HCT116 (cell line): Measurements from ENCODE around the gene HNF1B. TPM values are rescaled to one million over a fixed set of nuclear protein-coding genes. Genes with fewer than 3 reads are reported as not detected.

Experiments
- ATAC-seq: fragments of 200-7000 bp; cut with Tn5 transposase; 2 replicates; pipeline ENCODE4 v1.9.1; 2020; ENCODE audit warnings: mild to moderate bottlenecking, moderate library complexity
- BruUV-seq: library from RNA; stranded (reverse); fragments of 400-500 nt; replicated peaks from 2 replicates; lab custom pipeline; 2021; lab: Mats Ljungman, UMichigan
- CTCF ChIA-PET: fragments of 300-600 bp; sonication (Branson Sonifier 250); formaldehyde crosslinking; loops from one replicate; lab custom pipeline; 2021; ENCODE audit warnings: antibody characterized with exemption; lab: Charles Lee
- POLR2A ChIA-PET: fragments of 300-600, 350-600 bp; sonication (Branson Sonifier 250); formaldehyde crosslinking; loops from one replicate; lab custom pipeline; 2021; ENCODE audit warnings: antibody characterized with exemption; lab: Charles Lee
- RAD21 ChIA-PET, 2 experiments: fragments of 300-600 bp; sonication (Branson Sonifier 250); formaldehyde crosslinking; loops; one replicate each; lab custom pipeline; 2023; ENCODE audit warnings: low total read pairs in 2 of 2; ENCODE audit not compliant: uncharacterized antibody in 2 of 2, unreplicated experiment in 2 of 2, low non-redundant PET in 1 of 2; lab: Charles Lee
- DNase-seq: peaks from one replicate; pipeline ENCODE4 v3.0.0-alpha.2; 2010; ENCODE audit warnings: low read depth, low spot score
- H2AFZ ChIP-seq: fragments of 200-600 bp; shearing (Covaris generic), sonication (generic); 2 replicates; pipeline ENCODE4 v1.6.1; 2017; ENCODE audit warnings: low read depth, mixed run types, mixed read lengths, antibody characterized with exemption, low read length; ENCODE audit not compliant: poor library complexity, severe bottlenecking
- H3K27ac ChIP-seq: 2 replicates; pipeline ENCODE4 v1.5.1; 2012; ENCODE audit warnings: low read depth, low read length
- H3K27me3 ChIP-seq: fragments of 200-600 bp; sonication (generic); 2 replicates; pipeline ENCODE4 v1.6.1; 2016; ENCODE audit warnings: mixed run types, low read length, mixed read lengths; ENCODE audit not compliant: insufficient read depth
- H3K36me3 ChIP-seq, 2 experiments: fragments of 200-500 bp in 1 of 2; fragments of 200-600 bp in 1 of 2; sonication (Bioruptor generic) in 1 of 2; sonication (generic) in 1 of 2; 2 replicates each; pipeline versions ENCODE4 v1.5.1 to v1.6.1; 2014 to 2016; ENCODE audit warnings: low read length in 2 of 2, inconsistent platforms in 1 of 2, mixed read lengths in 1 of 2, mixed run types in 1 of 2; ENCODE audit not compliant: insufficient read depth in 2 of 2, control insufficient read depth in 1 of 2
- H3K4me1 ChIP-seq, 2 experiments: fragments of 200-600 bp in 1 of 2; sonication (generic) in 1 of 2; 2 replicates each; pipeline versions ENCODE4 v1.5.1 to v1.6.1; 2012 to 2017; ENCODE audit warnings: low read length in 2 of 2, inconsistent platforms in 1 of 2, mild to moderate bottlenecking in 1 of 2, mixed read lengths in 1 of 2, mixed run types in 1 of 2, moderate library complexity in 1 of 2; ENCODE audit not compliant: insufficient read depth in 2 of 2, control insufficient read depth in 1 of 2
- H3K4me2 ChIP-seq: fragments of 200-600 bp; sonication (generic); 2 replicates; pipeline ENCODE4 v1.6.1; 2017; ENCODE audit warnings: mixed run types, low read length, mixed read lengths
- H3K4me3 ChIP-seq, 2 experiments: fragments of 200-600 bp in 1 of 2; sonication (generic) in 1 of 2; replicated peaks in 1 of 2; 2 replicates each; pipeline ENCODE4 v1.5.1; 2011 to 2016; ENCODE audit warnings: low read length in 2 of 2, control low read depth in 1 of 2, low read depth in 1 of 2, mild to moderate bottlenecking in 1 of 2, mixed read lengths in 1 of 2, mixed run types in 1 of 2
- H3K79me2 ChIP-seq: fragments of 200-600 bp; sonication (generic); 2 replicates; pipeline ENCODE4 v1.6.1; 2017; ENCODE audit warnings: mild to moderate bottlenecking, mixed run types, low read length, moderate library complexity, mixed read lengths; ENCODE audit not compliant: insufficient read depth
- H3K9ac ChIP-seq: fragments of 200-600 bp; sonication (generic); 2 replicates; pipeline ENCODE4 v1.6.1; 2016; ENCODE audit warnings: low read length, mixed read lengths
- H3K9me2 ChIP-seq: fragments of 200-600 bp; sonication (generic), shearing (Covaris generic); 2 replicates; pipeline ENCODE4 v1.6.1; 2017; ENCODE audit warnings: mixed run types, mild to moderate bottlenecking, moderate library complexity; ENCODE audit not compliant: insufficient read depth
- H3K9me3 ChIP-seq, 2 experiments: fragments of 200-500 bp in 1 of 2; fragments of 200-600 bp in 1 of 2; sonication (Bioruptor generic) in 1 of 2; sonication (generic) in 1 of 2; 2 replicates each; pipeline ENCODE4 v1.6.1; 2014 to 2017; ENCODE audit warnings: low read length in 2 of 2, mixed read lengths in 2 of 2, inconsistent platforms in 1 of 2, low read depth in 1 of 2, mild to moderate bottlenecking in 1 of 2, mixed run types in 1 of 2, moderate library complexity in 1 of 2; ENCODE audit not compliant: control insufficient read depth in 1 of 2, insufficient read depth in 1 of 2
- H4K20me1 ChIP-seq: fragments of 200-600 bp; sonication (generic), shearing (Covaris generic); 2 replicates; pipeline ENCODE4 v1.6.1; 2017; ENCODE audit warnings: mixed run types, mild to moderate bottlenecking, moderate library complexity; ENCODE audit not compliant: insufficient read depth
- CBX3 ChIP-seq: IDR thresholded peaks from 2 replicates; pipeline ENCODE4 v1.6.1; 2012; ENCODE audit warnings: low read depth
- CEBPB ChIP-seq: IDR thresholded peaks from 2 replicates; pipeline ENCODE4 v1.6.1; 2012; ENCODE audit warnings: low read depth
- EZH2 ChIP-seq: fragments of 200-600 bp; sonication (generic); IDR thresholded peaks from 2 replicates; pipeline ENCODE4 v1.6.1; 2017; ENCODE audit warnings: antibody characterized with exemption, mixed run types
- EZH2phosphoT487 ChIP-seq: fragments of 200-600 bp; IDR thresholded peaks from 2 replicates; pipeline ENCODE4 v1.6.1; 2018; ENCODE audit warnings: antibody characterized with exemption, borderline replicate concordance
- JUND ChIP-seq: IDR thresholded peaks from 2 replicates; pipeline ENCODE4 v1.6.1; 2012
- RAD21 ChIP-seq: IDR thresholded peaks from 2 replicates; pipeline ENCODE4 v1.6.1; 2012; ENCODE audit warnings: low read depth, mild to moderate bottlenecking
- SIN3A ChIP-seq: IDR thresholded peaks from 2 replicates; pipeline ENCODE4 v1.6.1; 2012; ENCODE audit warnings: low read depth
- SP1 ChIP-seq: IDR thresholded peaks from 2 replicates; pipeline ENCODE4 v1.6.1; 2012; ENCODE audit warnings: low read depth
- TCF7L2 ChIP-seq: IDR thresholded peaks from 2 replicates; pipeline ENCODE4 v1.7.0; 2011; ENCODE audit warnings: borderline replicate concordance, inconsistent platforms; ENCODE audit not compliant: insufficient read depth, insufficient read length; ENCODE audit errors: extremely low read depth
- YY1 ChIP-seq: IDR thresholded peaks from 2 replicates; pipeline ENCODE4 v1.6.1; 2011; ENCODE audit warnings: low read length, low read depth, moderate library complexity, mild to moderate bottlenecking; ENCODE audit not compliant: insufficient replicate concordance; ENCODE audit errors: extremely low read depth
- ZFX ChIP-seq: fragments of 450-650 bp; IDR thresholded peaks from 2 replicates; pipeline ENCODE4 v1.6.1; 2017
- intact Hi-C: fragments of 100-400 bp; cut with micrococcal nuclease; formaldehyde crosslinking; loops from 2 replicates; pipeline ENCODE4 v1.10.0; 2022
- total RNA-seq: library from RNA; stranded (reverse); gene quantifications from one replicate; pipeline ENCODE4 v1.2.1, GENCODE V29; 2021; ENCODE audit not compliant: unreplicated experiment
- TF ChIP-seq, protein P1 (sequence below): IDR thresholded peaks from 2 replicates; pipeline ENCODE4 v1.6.1; 2012
- TF ChIP-seq, protein P2 (sequence below), 3 experiments: fragments of 200-600 bp in 1 of 3; sonication (generic) in 1 of 3; IDR thresholded peaks in 2 of 3; conservative IDR thresholded peaks in 1 of 3; 2 replicates each; pipeline ENCODE4 v1.5.1; 2012 to 2017; ENCODE audit warnings: low read depth in 2 of 3, low read length in 2 of 3, antibody characterized with exemption in 1 of 3, borderline replicate concordance in 1 of 3, control low read depth in 1 of 3, mild to moderate bottlenecking in 1 of 3, mixed read lengths in 1 of 3, mixed run types in 1 of 3, moderate library complexity in 1 of 3; ENCODE audit not compliant: insufficient read depth in 1 of 3

HNF1B gene
- total RNA-seq, 1 experiment from 2014 or later, result 3.6 TPM

DNA sequence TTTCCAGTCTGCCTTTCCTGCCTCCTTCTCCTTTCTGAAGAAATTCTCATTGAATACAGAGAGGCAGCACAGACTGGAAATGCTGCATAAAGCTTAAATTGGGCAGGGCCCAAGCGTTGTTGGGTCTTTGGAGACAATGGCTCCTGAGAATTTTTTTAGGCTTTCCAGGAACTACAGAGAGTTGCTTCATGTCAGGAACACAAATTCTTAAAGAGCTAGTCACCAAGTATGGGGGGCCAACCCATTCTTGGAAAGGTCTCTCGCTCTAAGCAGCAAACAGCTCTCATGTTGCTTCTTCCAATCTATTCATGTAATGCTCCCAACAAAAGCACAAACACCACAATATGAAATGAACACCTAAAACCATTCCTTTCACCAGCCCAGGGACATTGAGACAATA lies 6.9 kb downstream of the HNF1B start:
- peaks cover 0 to 22% of the 10 kb centered on the region in 2 experiments; a peak in 2 of 4 replicates for H3K4me1 ChIP-seq
- TF ChIP-seq SIN3A (no peak), EZH2 (no peak), EZH2phosphoT487 (no peak), YY1 (no peak), JUND (no peak), SP1 (no peak), TCF7L2 (no peak), ZFX (no peak), CBX3 (no peak)
- H3K27me3 ChIP-seq, result no peaks in the 10 kb centered on the region
- no peak overlapping the region for H3K9ac ChIP-seq
- no peak overlapping the region for H3K27ac ChIP-seq
- H3K9me2 ChIP-seq, result no peaks in the 10 kb centered on the region
- no TSS peak for BruUV-seq
- POLR2A ChIA-PET, result no interaction called here
- ATAC-seq, result no peak
- peak overlapping the region; percentile 8 for H3K4me2 ChIP-seq
- H3K36me3 ChIP-seq, result no peaks in the 10 kb centered on the region
- no peak for DNase-seq
- peaks cover 24% of the 10 kb centered on the region for H3K79me2 ChIP-seq
- RAD21 ChIA-PET, result no interaction called here
- H3K9me3 ChIP-seq, result no peaks in the 10 kb centered on the region
- no peak overlapping the region for H2AFZ ChIP-seq
- H3K4me3 ChIP-seq, result no peak overlapping the region
- intact Hi-C loops, result no loop called here
- CTCF ChIA-PET, result interaction anchor here (1.3 kb wide), 1 partner anchor 78 kb away, joined by 3 read pairs; no protein-coding TSS in a partner anchor
- H4K20me1 ChIP-seq, result no peaks in the 10 kb centered on the region

GRCh38 chr17:37737081-37737480 lies 7.8 kb downstream of the HNF1B start:
- no peaks in the 10 kb centered on the region for H3K9me3 ChIP-seq
- no peak for DNase-seq
- intact Hi-C loops, result no loop called here
- TF ChIP-seq TCF7L2 (no peak), RAD21 (peak; percentile 44), CEBPB (no peak), CBX3 (0 out of 2 replicates have a peak, but pooled peaks have one; percentile 19)
- TF ChIP-seq, protein P1, sequence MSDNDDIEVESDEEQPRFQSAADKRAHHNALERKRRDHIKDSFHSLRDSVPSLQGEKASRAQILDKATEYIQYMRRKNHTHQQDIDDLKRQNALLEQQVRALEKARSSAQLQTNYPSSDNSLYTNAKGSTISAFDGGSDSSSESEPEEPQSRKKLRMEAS, result no peak
- TF ChIP-seq, protein P2, sequence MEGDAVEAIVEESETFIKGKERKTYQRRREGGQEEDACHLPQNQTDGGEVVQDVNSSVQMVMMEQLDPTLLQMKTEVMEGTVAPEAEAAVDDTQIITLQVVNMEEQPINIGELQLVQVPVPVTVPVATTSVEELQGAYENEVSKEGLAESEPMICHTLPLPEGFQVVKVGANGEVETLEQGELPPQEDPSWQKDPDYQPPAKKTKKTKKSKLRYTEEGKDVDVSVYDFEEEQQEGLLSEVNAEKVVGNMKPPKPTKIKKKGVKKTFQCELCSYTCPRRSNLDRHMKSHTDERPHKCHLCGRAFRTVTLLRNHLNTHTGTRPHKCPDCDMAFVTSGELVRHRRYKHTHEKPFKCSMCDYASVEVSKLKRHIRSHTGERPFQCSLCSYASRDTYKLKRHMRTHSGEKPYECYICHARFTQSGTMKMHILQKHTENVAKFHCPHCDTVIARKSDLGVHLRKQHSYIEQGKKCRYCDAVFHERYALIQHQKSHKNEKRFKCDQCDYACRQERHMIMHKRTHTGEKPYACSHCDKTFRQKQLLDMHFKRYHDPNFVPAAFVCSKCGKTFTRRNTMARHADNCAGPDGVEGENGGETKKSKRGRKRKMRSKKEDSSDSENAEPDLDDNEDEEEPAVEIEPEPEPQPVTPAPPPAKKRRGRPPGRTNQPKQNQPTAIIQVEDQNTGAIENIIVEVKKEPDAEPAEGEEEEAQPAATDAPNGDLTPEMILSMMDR (IDR thresholded peaks at IDR 0.05 in 2 of 3, conservative IDR thresholded peaks at IDR 0.05 in 1 of 3; ENCODE audit: borderline replicate concordance in 1 of 3, insufficient read depth in 1 of 3, low read depth in 2 of 3, low read length in 2 of 3), result peak in 2 of 3 experiments; percentile 24 to 56; a peak in 2 of 6 replicates
- ChIA-PET POLR2A (no interaction called here), RAD21 (no interaction called here), CTCF (no interaction called here)
- H2AFZ ChIP-seq, result no peak overlapping the region
- H3K36me3 ChIP-seq, result no peaks in the 10 kb centered on the region
- no peaks in the 10 kb centered on the region for H3K27me3 ChIP-seq
- H3K4me1 ChIP-seq, result peaks cover 0 to 21% of the 10 kb centered on the region in 2 experiments; a peak in 2 of 4 replicates
- BruUV-seq, result no TSS peak
- peak; percentile 62; the same call in 1 of the 2 replicates for ATAC-seq
- peaks cover 20% of the 10 kb centered on the region for H3K79me2 ChIP-seq
- no peaks in the 10 kb centered on the region for H4K20me1 ChIP-seq
- no peak overlapping the region for H3K4me3 ChIP-seq
- H3K9ac ChIP-seq, result no peak overlapping the region
- H3K9me2 ChIP-seq, result no peaks in the 10 kb centered on the region
- H3K4me2 ChIP-seq, result no peak overlapping the region
- H3K27ac ChIP-seq, result no peak overlapping the region
